ENCODE data around the gene UBALD2.
A peak's percentile ranks its signal among the peaks of the same experiment; 100 is the strongest.
"Not testable (repeated sequence)": the region's sequence is repeated elsewhere in the genome, so short reads cannot be mapped to it uniquely, and the experiment has no call there.

The UBALD2 gene

GRCh38 chr17:76278268-76278908, 13.2 kb downstream of the UBALD2 start:
- DNase-seq: no peak

DNA sequence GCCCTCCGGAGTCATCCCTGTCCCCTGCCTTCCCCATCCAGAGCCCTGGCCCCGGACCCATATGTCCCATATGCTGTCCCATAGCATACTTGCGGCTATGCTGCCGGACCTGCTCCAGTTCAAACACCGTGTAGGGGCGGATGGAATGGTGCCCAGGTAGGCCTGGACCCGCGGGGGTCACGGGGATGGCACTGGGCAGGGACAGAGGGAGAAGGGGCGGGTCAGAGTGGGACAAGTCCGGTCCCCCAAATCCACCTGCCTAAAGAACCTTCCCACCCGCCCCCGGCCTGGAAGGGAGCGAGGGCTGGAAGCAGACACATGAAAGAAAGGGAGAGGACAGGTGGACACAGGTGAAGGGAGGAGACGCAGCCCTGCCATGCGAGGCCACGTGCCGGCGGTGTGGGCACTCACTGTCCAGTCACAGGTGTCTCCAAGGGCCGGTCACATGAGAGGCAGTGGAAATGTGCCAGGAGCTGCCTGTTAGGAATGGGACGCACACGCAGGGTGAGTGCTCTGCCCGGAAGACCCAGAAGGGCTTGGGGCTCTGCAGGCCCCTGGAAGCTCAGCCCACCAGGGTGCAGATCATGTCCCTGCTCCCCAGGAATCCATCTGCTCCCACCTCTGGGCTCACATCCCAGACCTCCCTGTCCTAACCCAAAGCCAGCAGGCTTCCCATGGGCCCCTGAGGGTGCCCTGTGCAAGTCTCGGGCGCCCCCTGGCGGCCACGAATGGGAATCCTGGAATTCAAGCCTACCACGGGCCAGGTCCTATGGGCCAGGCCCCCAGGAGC, 14.0 kb downstream of the UBALD2 start:
- peak; percentile 70 for DNase-seq

GRCh38 chr17:76279742-76280287, 14.7 kb downstream of the UBALD2 start:
- no peak for DNase-seq

DNA sequence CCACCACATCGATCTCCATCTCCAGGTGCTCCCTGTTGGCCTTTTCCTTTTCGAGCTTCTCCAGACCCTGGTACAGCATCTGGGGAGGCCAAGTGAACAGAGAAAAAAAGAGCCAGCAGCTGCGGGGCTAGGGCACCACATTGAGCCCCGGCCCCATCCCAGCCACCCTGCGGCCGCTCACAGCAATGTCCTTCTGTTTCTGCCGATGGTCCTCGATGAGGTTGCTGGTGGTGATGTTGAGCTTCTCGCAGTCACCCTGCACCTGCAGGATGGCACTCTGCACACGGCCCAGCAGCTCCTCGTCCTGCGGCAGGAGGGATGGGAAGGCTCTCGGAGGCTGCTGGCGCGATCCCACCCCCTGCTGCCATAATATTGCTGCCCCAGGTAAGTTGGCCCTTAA, 15.5 kb downstream of the UBALD2 start:
- no peak for DNase-seq

DNA sequence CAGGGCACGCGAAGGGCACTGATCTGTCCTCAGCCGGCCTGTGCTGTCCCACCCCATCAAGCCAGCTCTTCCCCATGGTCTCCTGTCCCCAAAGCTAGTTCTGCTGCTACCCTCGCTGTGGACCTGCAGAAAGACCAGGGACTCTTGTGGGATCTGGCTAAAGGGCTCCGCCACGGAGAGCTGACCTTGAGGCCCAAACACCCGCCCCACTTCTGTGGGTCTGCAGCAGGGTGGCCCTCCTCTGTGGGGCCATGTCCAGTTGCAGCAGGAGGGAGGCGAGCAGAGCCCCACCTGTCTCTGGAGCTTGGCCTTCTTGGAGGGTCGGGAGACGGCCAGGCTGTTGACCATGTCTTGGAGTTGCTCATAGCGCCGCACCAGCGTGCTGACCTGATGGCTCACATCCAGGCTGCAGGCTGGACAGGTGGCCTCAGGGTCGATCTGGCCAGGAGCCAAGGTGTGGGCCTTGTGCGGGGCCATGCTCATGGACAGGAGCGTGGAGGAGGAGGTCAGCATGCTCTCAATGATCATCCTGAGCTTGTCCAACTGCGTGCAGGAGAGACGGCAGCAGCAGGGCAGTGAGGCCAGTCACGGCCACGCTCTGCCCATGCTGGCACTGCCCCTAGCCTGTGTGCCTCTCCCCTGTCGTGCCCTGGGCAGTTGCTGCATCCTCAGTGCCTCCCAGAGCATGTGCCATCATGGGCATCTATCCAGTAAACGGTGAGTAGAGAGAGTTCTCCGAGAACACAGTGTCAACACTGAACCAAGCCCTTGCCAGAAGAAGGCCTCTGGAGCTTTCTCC, 16.6 kb downstream of the UBALD2 start:
- no peak for DNase-seq

GRCh38 chr17:76292567-76292966, 27.4 kb downstream of the UBALD2 start:
- DNase-seq: no peak

- no peak for DNase-seq
These were observed 28.0 kb downstream of the UBALD2 start for GRCh38 chr17:76293106-76293505.

- no peak for DNase-seq
These were observed 31.0 kb downstream of the UBALD2 start for GRCh38 chr17:76296186-76296585.

DNA sequence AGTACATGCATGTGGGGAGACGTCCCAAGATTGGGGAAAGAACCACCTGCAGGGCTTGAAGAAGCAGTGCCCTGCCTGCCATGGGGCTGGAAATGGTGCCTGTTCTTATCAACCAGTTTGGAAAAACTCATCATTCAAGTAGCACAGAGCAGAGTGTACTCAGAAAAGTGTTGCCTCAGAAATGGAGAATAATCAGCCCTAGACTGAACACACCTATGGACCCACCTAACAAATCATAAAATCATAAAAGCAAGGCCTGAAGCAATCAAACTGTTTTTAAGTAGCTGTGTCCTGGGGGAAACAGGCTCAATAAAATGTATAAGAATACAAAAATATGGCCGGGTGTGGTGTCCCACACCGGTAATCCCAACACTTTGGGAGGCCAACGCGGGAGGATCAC, 31.7 kb downstream of the UBALD2 start:
- no peak for DNase-seq

DNA sequence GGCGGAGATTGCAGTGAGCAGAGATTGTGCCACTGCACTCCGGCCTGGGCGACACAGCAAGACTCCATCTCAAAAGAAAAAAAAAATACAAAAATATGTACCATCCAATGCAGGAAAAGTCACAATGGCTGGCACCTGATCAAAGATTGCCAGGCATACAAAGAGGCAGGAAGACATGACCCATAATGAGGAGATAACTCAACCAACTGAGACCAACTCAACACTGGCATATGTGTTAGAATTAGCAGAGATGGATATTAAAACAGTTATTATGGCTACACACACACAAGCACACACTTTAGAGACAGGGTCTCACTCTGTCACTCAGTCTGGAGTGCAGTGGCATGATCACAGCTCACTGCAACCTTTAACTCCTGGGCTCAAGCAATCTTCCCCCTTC, 32.3 kb downstream of the UBALD2 start:
- no peak for DNase-seq

GRCh38 chr17:76304226-76305134, 39.3 kb downstream of the UBALD2 start:
- no peak for DNase-seq

DNA sequence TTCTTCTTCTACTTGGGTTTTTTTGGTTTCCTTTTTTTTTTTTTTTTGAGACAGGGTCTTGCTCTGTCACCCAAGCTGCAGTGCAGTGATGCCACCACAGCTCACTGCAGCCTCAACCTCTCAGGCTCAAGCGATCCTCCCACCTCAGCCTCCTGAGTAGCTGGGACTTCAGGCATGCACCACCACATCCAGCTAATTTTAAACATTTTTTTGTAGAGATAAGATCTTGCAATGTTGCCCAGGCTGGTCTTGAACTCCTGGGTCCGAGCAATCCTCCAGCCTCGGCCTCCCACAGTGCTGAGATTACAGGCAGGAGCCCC, 39.9 kb downstream of the UBALD2 start:
- DNase-seq: not testable (repeated sequence)

DNA sequence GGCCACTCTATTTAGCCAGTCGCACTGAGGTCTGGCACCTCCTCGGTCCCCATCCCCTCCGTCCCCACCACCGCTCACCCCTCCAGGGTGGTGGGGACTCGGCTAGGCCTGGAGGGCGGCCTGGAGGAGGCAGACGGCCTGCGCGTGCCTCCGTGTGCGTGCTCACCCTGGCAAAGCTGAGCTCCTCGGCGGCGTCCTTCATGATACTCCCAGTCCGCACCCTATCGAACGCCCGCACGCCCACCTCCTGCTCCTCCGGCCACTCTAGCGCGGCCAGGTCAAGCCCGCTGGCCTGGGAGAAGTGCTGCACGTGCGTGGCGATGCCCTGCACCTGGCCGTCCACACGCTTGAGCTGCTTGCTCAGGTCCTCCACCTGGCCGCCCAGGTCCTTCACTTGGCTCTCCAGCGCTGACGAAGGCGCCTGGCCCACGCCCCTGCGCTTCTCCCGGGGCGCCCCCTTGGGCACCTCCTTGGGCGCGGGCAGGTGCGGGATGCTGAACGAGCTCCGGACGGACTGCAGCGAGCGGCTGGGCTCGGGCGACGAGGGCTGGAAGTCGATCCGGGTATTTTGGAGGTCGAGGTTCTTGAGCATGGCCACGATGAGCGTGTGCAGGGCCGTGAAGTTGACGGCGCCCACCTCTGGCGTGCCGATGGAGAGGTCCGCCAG, 42.3 kb downstream of the UBALD2 start:
- DNase-seq: no peak

DNA sequence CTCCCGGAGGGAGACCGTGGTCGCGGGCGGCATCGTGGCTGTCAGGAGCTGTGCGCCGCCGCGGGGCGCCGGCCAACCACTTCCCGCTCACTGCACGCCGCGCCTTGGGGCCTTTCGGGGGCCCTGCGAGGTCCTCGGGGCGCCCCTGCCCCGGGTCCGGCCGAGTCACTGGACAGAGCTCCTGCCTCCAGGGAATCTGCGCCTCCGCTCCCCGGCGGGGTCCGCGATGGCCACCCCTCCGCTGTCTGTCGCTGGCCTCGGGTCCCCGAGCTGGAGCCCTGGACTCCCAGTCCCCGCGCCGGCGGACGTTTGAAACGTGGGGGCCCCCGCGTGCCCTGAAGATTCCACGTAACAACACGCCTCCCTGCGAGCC, 42.8 kb downstream of the UBALD2 start, which contains the start of gene QRICH2:
Gene QRICH2, minus strand, starts transcription at position 311 of the 373 bp plus-strand sequence. Its CDS starts 278 bp downstream, at position 33.
- no peak for DNase-seq

GRCh38 chr17:76309461-76309860, 44.3 kb downstream of the UBALD2 start:
- no peak for DNase-seq

- no peak for DNase-seq
These were observed 47.6 kb downstream of the UBALD2 start for GRCh38 chr17:76312735-76313134.

DNA sequence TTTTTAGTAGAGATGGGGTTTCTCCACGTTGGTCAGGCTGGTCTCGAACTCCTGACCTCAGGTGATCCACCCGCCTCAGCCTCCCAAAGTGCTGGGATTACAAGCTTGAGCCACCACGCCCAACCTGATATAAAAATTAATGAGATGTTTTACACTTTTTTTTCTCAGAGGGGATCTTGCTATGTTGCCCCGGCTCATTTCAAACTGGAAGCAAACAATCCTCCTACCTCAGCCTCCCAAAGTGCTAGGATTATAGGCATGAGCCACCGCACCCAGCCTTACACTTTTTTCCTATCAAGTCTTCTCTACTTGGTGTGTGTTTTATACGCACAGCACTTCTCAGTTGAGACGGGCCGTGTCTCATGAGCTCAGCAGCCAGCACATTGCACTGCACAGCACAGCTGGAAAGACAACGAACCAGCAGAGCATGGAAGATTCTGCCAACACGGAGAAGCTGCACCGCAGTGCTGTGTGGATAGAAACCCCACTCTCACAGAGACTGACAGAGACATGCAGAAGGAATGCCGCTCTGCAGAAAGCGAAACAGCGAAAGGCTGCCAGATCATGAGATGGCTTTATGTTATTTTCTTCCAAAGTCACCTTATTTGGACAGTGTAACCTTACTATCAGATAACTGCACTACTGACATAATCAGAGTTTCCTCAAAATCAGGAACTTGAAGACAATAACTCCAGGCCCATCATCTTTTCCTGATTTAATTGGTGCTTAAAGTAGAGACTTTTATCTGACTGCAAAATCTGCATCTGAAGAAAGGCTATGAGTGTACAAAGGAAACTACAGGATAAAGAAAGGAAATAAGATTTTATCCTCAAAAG, 49.5 kb downstream of the UBALD2 start:
- no peak for DNase-seq

- no peak for DNase-seq
These were observed 52.4 kb downstream of the UBALD2 start for GRCh38 chr17:76317535-76317934.

- DNase-seq: no peak
These were observed 53.4 kb downstream of the UBALD2 start for GRCh38 chr17:76318586-76318985.
